ENCODE data around the gene POLR2E. TPM values are rescaled to one million over a fixed set of nuclear protein-coding genes. Genes with fewer than 3 reads are reported as not detected.

POLR2E gene
- total RNA-seq, 1 donor from 2014 or later: 173 TPM

GRCh38 chr19:1139126-1139525 is 44.0 kb upstream of the POLR2E start:
- TF ChIP-seq CTCF (IDR thresholded peaks at IDR 0.05): no peak
- H3K4me3 Mint-ChIP-seq: no peak overlapping the region
- intact Hi-C loops (cut with micrococcal nuclease): no loop called here
- H3K27me3 Mint-ChIP-seq: no peaks in the 10 kb centered on the region
- H3K9me3 Mint-ChIP-seq: no peaks in the 10 kb centered on the region
- H3K36me3 Mint-ChIP-seq (ENCODE audit: low read depth): peaks cover 31% of the 10 kb centered on the region
- ATAC-seq (ENCODE audit: low read depth): no peak
- peaks cover 16% of the 10 kb centered on the region for H3K4me1 Mint-ChIP-seq
- CTCF ChIA-PET: no interaction called here
- DNase-seq: no peak
- POLR2A ChIA-PET: no interaction called here
- H3K27ac Mint-ChIP-seq: no peak overlapping the region

- no peak for TF ChIP-seq CTCF (IDR thresholded peaks at IDR 0.05)
These were observed 42.9 kb upstream of the POLR2E start for GRCh38 chr19:1138121-1138520.

GRCh38 chr19:1136621-1137317 is 41.6 kb upstream of the POLR2E start:
- Mint-ChIP-seq H3K9me3 (no peaks in the 10 kb centered on the region), H3K27me3 (no peaks in the 10 kb centered on the region), H3K36me3 (ENCODE audit: low read depth) (peaks cover 13% of the 10 kb centered on the region), H3K4me3 (peak overlapping the region; percentile 17), H3K4me1 (peaks cover 27% of the 10 kb centered on the region), H3K27ac (no peak overlapping the region)
- ATAC-seq (ENCODE audit: low read depth) (no peak), DNase-seq (no peak)
- TF ChIP-seq CTCF (IDR thresholded peaks at IDR 0.05): no peak
- ChIA-PET POLR2A (interaction anchor here (1.2 kb wide), 1 partner anchor 132 kb away, joined by 3 read pairs; the partner anchor contains the start of gene CIRBP), CTCF (no interaction called here)
- intact Hi-C loops (cut with micrococcal nuclease): no loop called here

More at GRCh38 chr19:1138121-1138520, 42.9 kb upstream of the POLR2E start:
- H3K9me3 Mint-ChIP-seq: no peaks in the 10 kb centered on the region
- DNase-seq (no peak), ATAC-seq (ENCODE audit: low read depth) (no peak)
- intact Hi-C loops (cut with micrococcal nuclease): no loop called here
- no peak overlapping the region for H3K4me3 Mint-ChIP-seq
- H3K27ac Mint-ChIP-seq: no peak overlapping the region
- ChIA-PET POLR2A (no interaction called here), CTCF (no interaction called here)
- H3K36me3 Mint-ChIP-seq (ENCODE audit: low read depth): peaks cover 21% of the 10 kb centered on the region
- H3K27me3 Mint-ChIP-seq: no peaks in the 10 kb centered on the region
- peaks cover 22% of the 10 kb centered on the region for H3K4me1 Mint-ChIP-seq

- Mint-ChIP-seq H3K4me3 (peak overlapping the region; percentile 17), H3K27me3 (no peaks in the 10 kb centered on the region), H3K36me3 (ENCODE audit: low read depth) (peaks cover 13% of the 10 kb centered on the region), H3K9me3 (no peaks in the 10 kb centered on the region), H3K27ac (no peak overlapping the region), H3K4me1 (peaks cover 29% of the 10 kb centered on the region)
- intact Hi-C loops (cut with micrococcal nuclease): no loop called here
- DNase-seq (no peak), ATAC-seq (ENCODE audit: low read depth) (no peak)
- CTCF ChIA-PET: no interaction called here
- POLR2A ChIA-PET: interaction anchor here (1.2 kb wide), 1 partner anchor 133 kb away, joined by 3 read pairs; the partner anchor contains the start of gene CIRBP
- TF ChIP-seq CTCF (IDR thresholded peaks at IDR 0.05): no peak
These were observed 41.0 kb upstream of the POLR2E start for GRCh38 chr19:1136201-1136600.

- TF ChIP-seq CTCF (IDR thresholded peaks at IDR 0.05): no peak
- Mint-ChIP-seq H3K36me3 (ENCODE audit: low read depth) (peaks cover 10% of the 10 kb centered on the region), H3K27me3 (no peaks in the 10 kb centered on the region), H3K9me3 (no peaks in the 10 kb centered on the region), H3K4me1 (peaks cover 36% of the 10 kb centered on the region), H3K4me3 (no peak overlapping the region), H3K27ac (no peak overlapping the region)
- DNase-seq: no peak
- ATAC-seq (ENCODE audit: low read depth): no peak
- ChIA-PET CTCF (no interaction called here), POLR2A (interaction anchor here (1.0 to 1.2 kb wide), 2 partner anchors 22 to 133 kb away, joined by 3 to 5 read pairs; partner anchors contain the start of gene CIRBP)
- intact Hi-C loops (cut with micrococcal nuclease): no loop called here
These were observed 40.3 kb upstream of the POLR2E start for GRCh38 chr19:1135454-1135853.
